Panc1 (cell line): ENCODE results near the gene NHLRC2. TPM values are rescaled to one million over a fixed set of nuclear protein-coding genes. Genes with fewer than 3 reads are reported as not detected.

Experiments
- ATAC-seq: fragments of 200-7000 bp; cut with Tn5 transposase; 2 replicates; pipeline ENCODE4 v1.9.1; 2020; ENCODE audit warnings: mild to moderate bottlenecking, moderate library complexity
- BruUV-seq: library from RNA; stranded (reverse); fragments of 400-500 nt; replicated peaks from 2 replicates; lab custom pipeline; 2021; lab: Mats Ljungman, UMichigan
- CTCF ChIA-PET: fragments of 300-600 bp; sonication (Branson Sonifier 250); formaldehyde crosslinking; loops from one replicate; lab custom pipeline; 2022; ENCODE audit warnings: antibody characterized with exemption; lab: Charles Lee
- POLR2A ChIA-PET: fragments of 300-600 bp; sonication (Branson Sonifier 250); formaldehyde crosslinking; loops from one replicate; lab custom pipeline; 2022; ENCODE audit warnings: antibody characterized with exemption; lab: Charles Lee
- DNase-seq: peaks from one replicate; pipeline ENCODE4 v3.0.0-alpha.2; 2010; ENCODE audit warnings: low read depth, low spot score
- H3K27ac ChIP-seq: 2 replicates; pipeline ENCODE4 v1.5.1; 2011; ENCODE audit warnings: mild to moderate bottlenecking, low read length, inconsistent platforms
- H3K27me3 ChIP-seq: fragments of 200-500 bp; sonication (Bioruptor generic); 2 replicates; pipeline ENCODE4 v1.6.0; 2014; ENCODE audit warnings: low read length, inconsistent platforms; ENCODE audit not compliant: control insufficient read depth, insufficient read depth
- H3K36me3 ChIP-seq: fragments of 200-500 bp; sonication (Bioruptor generic); 2 replicates; pipeline ENCODE4 v1.5.1; 2014; ENCODE audit warnings: inconsistent platforms, mild to moderate bottlenecking, low read length, moderate library complexity; ENCODE audit not compliant: control insufficient read depth, insufficient read depth
- H3K4me1 ChIP-seq: 2 replicates; pipeline ENCODE4 v1.5.1; 2011; ENCODE audit warnings: inconsistent platforms, mild to moderate bottlenecking, low read length, moderate library complexity; ENCODE audit not compliant: control insufficient read depth, insufficient read depth
- H3K4me3 ChIP-seq, 2 experiments: 2 replicates each; pipeline ENCODE4 v1.5.1; 2011 to 2012; ENCODE audit warnings: low read depth in 2 of 2, low read length in 2 of 2, mild to moderate bottlenecking in 2 of 2, inconsistent platforms in 1 of 2, moderate library complexity in 1 of 2
- H3K9me3 ChIP-seq: fragments of 200-500 bp; sonication (Bioruptor generic); 2 replicates; pipeline ENCODE4 v1.5.1; 2014; ENCODE audit warnings: low read depth, mild to moderate bottlenecking, inconsistent platforms, low read length, moderate library complexity; ENCODE audit not compliant: control insufficient read depth, insufficient read depth
- POLR2AphosphoS5 ChIP-seq: IDR thresholded peaks from 2 replicates; pipeline ENCODE4 v1.6.1; 2012; ENCODE audit warnings: mild to moderate bottlenecking, low read depth, low read length, moderate library complexity
- SIN3A ChIP-seq: IDR thresholded peaks from 2 replicates; pipeline ENCODE4 v1.6.1; 2012; ENCODE audit warnings: low read depth, mild to moderate bottlenecking, low read length, moderate library complexity, borderline replicate concordance; ENCODE audit not compliant: insufficient read depth
- TCF7L2 ChIP-seq: IDR thresholded peaks from 2 replicates; pipeline ENCODE4 v1.6.1; 2011; ENCODE audit warnings: mild to moderate bottlenecking, low read depth, low read length, inconsistent platforms
- in situ Hi-C: cut with HindIII; loops from 2 replicates; pipeline ENCODE4 v1.10.0; 2016; ENCODE audit warnings: low sequenced_read_pairs, low pct_unique_long_range_greater_than_20kb
- intact Hi-C: fragments of 100-400 bp; cut with micrococcal nuclease; formaldehyde crosslinking; loops from one replicate; pipeline ENCODE4 v1.10.0; 2022; ENCODE audit not compliant: unreplicated experiment
- total RNA-seq: library from RNA; stranded (reverse); gene quantifications from one replicate; pipeline ENCODE4 v1.2.1, GENCODE V29; 2021; ENCODE audit not compliant: unreplicated experiment
- TF ChIP-seq, protein P1 (sequence below): fragments of 450-650 bp; IDR thresholded peaks from 2 replicates; pipeline ENCODE4 v1.5.1; 2017; ENCODE audit warnings: mild to moderate bottlenecking
- TF ChIP-seq, protein P2 (sequence below), 2 experiments: IDR thresholded peaks; 2 replicates each; pipeline ENCODE4 v1.6.1; 2011 to 2012; ENCODE audit warnings: low read depth in 2 of 2, control low read depth in 1 of 2, low read length in 1 of 2, mild to moderate bottlenecking in 1 of 2, moderate library complexity in 1 of 2; ENCODE audit not compliant: insufficient read depth in 1 of 2

NHLRC2 gene
- total RNA-seq, 1 experiment from 2014 or later, result 47.3 TPM

DNA sequence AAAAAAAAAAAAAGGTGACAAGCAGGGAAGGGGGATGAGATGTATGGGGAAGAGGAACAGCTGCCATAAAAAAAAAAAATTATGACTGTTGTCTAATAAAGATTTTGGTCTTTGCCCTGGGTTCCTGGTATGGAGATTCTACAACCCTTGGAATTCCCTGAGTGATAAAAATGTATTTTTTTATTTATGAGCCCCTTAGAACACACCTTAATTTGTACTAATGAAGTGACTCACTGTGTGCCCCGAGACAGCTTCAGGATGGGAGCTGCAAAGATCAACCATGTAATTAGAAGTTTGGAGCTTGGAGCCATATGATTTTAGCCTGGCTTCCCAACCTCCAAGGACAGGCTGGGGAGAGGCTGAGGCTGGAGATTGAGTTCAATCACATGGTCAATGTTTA, 69.7 kb downstream of the NHLRC2 start:
- ATAC-seq (no peak), DNase-seq (no peak)
- no TSS peak for BruUV-seq
- Histone ChIP-seq H3K4me3 (no peak overlapping the region), H3K9me3 (peaks cover 9% of the 10 kb centered on the region; the same call in 1 of the 2 replicates), H3K4me1 (no peaks in the 10 kb centered on the region), H3K36me3 (no peaks in the 10 kb centered on the region), H3K27ac (no peak overlapping the region), H3K27me3 (no peaks in the 10 kb centered on the region)
- intact Hi-C loops (loop anchor here (10.0 kb wide), 1 partner anchor 121 kb away; the partner anchor contains the start of gene ADRB1), in situ Hi-C loops (no loop called here)
- TF ChIP-seq, protein P1, sequence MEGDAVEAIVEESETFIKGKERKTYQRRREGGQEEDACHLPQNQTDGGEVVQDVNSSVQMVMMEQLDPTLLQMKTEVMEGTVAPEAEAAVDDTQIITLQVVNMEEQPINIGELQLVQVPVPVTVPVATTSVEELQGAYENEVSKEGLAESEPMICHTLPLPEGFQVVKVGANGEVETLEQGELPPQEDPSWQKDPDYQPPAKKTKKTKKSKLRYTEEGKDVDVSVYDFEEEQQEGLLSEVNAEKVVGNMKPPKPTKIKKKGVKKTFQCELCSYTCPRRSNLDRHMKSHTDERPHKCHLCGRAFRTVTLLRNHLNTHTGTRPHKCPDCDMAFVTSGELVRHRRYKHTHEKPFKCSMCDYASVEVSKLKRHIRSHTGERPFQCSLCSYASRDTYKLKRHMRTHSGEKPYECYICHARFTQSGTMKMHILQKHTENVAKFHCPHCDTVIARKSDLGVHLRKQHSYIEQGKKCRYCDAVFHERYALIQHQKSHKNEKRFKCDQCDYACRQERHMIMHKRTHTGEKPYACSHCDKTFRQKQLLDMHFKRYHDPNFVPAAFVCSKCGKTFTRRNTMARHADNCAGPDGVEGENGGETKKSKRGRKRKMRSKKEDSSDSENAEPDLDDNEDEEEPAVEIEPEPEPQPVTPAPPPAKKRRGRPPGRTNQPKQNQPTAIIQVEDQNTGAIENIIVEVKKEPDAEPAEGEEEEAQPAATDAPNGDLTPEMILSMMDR, result no peak
- TF ChIP-seq SIN3A (no peak), POLR2AphosphoS5 (no peak), TCF7L2 (no peak)
- TF ChIP-seq, protein P2, sequence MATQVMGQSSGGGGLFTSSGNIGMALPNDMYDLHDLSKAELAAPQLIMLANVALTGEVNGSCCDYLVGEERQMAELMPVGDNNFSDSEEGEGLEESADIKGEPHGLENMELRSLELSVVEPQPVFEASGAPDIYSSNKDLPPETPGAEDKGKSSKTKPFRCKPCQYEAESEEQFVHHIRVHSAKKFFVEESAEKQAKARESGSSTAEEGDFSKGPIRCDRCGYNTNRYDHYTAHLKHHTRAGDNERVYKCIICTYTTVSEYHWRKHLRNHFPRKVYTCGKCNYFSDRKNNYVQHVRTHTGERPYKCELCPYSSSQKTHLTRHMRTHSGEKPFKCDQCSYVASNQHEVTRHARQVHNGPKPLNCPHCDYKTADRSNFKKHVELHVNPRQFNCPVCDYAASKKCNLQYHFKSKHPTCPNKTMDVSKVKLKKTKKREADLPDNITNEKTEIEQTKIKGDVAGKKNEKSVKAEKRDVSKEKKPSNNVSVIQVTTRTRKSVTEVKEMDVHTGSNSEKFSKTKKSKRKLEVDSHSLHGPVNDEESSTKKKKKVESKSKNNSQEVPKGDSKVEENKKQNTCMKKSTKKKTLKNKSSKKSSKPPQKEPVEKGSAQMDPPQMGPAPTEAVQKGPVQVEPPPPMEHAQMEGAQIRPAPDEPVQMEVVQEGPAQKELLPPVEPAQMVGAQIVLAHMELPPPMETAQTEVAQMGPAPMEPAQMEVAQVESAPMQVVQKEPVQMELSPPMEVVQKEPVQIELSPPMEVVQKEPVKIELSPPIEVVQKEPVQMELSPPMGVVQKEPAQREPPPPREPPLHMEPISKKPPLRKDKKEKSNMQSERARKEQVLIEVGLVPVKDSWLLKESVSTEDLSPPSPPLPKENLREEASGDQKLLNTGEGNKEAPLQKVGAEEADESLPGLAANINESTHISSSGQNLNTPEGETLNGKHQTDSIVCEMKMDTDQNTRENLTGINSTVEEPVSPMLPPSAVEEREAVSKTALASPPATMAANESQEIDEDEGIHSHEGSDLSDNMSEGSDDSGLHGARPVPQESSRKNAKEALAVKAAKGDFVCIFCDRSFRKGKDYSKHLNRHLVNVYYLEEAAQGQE (IDR thresholded peaks at IDR 0.05; ENCODE audit: insufficient read depth in 1 of 2, low read depth in 2 of 2, low read length in 1 of 2), result no peak
- ChIA-PET CTCF (no interaction called here), POLR2A (no interaction called here)

DNA sequence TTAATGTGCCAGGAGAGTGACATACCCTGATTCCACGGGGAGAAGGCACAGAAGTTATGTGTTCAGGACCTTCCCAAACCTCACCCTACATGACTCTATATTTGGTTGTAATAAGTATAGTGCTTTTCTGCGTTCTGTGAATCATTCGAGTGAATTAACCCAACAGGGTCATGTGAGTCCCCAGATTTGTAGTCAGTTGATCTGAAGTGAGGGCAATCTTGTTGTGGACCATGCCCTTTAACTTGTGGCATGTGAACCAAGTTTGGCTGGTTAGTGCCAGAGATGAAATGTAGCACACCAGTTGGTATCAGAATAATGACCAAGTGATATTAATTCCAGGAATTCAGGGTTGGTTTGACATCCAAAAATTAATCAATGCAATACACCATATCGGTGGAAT, 70.2 kb downstream of the NHLRC2 start:
- ATAC-seq (no peak), DNase-seq (no peak)
- intact Hi-C loops (loop anchor here (10.0 kb wide), 1 partner anchor 120 kb away; the partner anchor contains the start of gene ADRB1), in situ Hi-C loops (no loop called here)
- Histone ChIP-seq H3K27ac (no peak overlapping the region), H3K4me1 (no peaks in the 10 kb centered on the region), H3K27me3 (no peaks in the 10 kb centered on the region), H3K36me3 (no peaks in the 10 kb centered on the region), H3K4me3 (no peak overlapping the region), H3K9me3 (peaks cover 9% of the 10 kb centered on the region; the same call in 1 of the 2 replicates)
- TF ChIP-seq POLR2AphosphoS5, result no peak
- TF ChIP-seq, protein P1, result no peak
- TF ChIP-seq, protein P2 (IDR thresholded peaks at IDR 0.05; ENCODE audit: insufficient read depth in 1 of 2, low read depth in 2 of 2, low read length in 1 of 2), result no peak
- no peak for TF ChIP-seq SIN3A
- TF ChIP-seq TCF7L2, result no peak
- no TSS peak for BruUV-seq
- ChIA-PET CTCF (no interaction called here), POLR2A (no interaction called here)
